ENCODE results near the gene DUSP15. TPM values are rescaled to one million over a fixed set of nuclear protein-coding genes. Genes with fewer than 3 reads are reported as not detected.

DUSP15 gene
- total and polyA plus RNA-seq, 2 of the 8 experiments (the other 6 are each of a cell fraction or from before 2014, with no cell fraction given), result 0.91 to 3.2 TPM

- DNase-seq (ENCODE audit: low read depth in 1 of 2, low spot score in 2 of 2) (peak; percentile 83 to 99), FAIRE-seq (peak; percentile 94)
- H3K4me3 ChIP-seq (ENCODE audit: extremely low read depth in 1 of 4, insufficient read depth in 2 of 4, low read depth in 3 of 4, low read length in 4 of 4), result no peak overlapping the region
- H3K18ac ChIP-seq (ENCODE audit: extremely low read depth, low read length), result peak overlapping the region; percentile 60
- H4K20me1 ChIP-seq (replicated peaks in 1 of 2; ENCODE audit: control insufficient read depth in 1 of 2, insufficient read depth in 2 of 2, low read length in 2 of 2), result no peaks in the 10 kb centered on the region
- H2BK20ac ChIP-seq (ENCODE audit: low read length), result no peak overlapping the region
- no peak overlapping the region; a peak in 1 of 7 replicates for H3K9ac ChIP-seq (replicated peaks in 1 of 4; ENCODE audit: extremely low read depth in 1 of 4, low read depth in 3 of 4, low read length in 3 of 4)
- H4K8ac ChIP-seq (ENCODE audit: extremely low read depth, insufficient read depth, low read length), result peak overlapping the region; percentile 66; the same call in 1 of the 2 replicates
- no peak overlapping the region for H3K23ac ChIP-seq (ENCODE audit: insufficient read length)
- H3K23me2 ChIP-seq (ENCODE audit: low read depth, low read length), result no peaks in the 10 kb centered on the region
- no peak overlapping the region for H2AK5ac ChIP-seq (ENCODE audit: low read depth, low read length)
- CTCF ChIA-PET (ENCODE audit: partially characterized antibody), result interaction anchor here (0.7 to 7.3 kb wide), 20 partner anchors 9 to 258 kb away, joined by 3 to 111 read pairs (median 4); partner anchors contain the start of genes FOXS1, MYLK2 and PDRG1
- no peak overlapping the region for H3K4ac ChIP-seq (replicated peaks; ENCODE audit: insufficient read length, low read depth, low read length)
- POLR2A ChIA-PET (ENCODE audit: partially characterized antibody), result interaction anchor here (0.5 to 0.7 kb wide), 2 partner anchors 18 to 246 kb away, joined by 3 read pairs; no protein-coding TSS in a partner anchor
- no peaks in the 10 kb centered on the region for H3K79me2 ChIP-seq (ENCODE audit: control insufficient read depth in 1 of 2, insufficient read depth in 2 of 2, low read length in 2 of 2)
- H4K5ac ChIP-seq (ENCODE audit: insufficient read length, low read depth, low read length), result no peak overlapping the region
- no peak overlapping the region for H3K56ac ChIP-seq (replicated peaks; ENCODE audit: insufficient read length, low read depth, low read length)
- H3K27ac ChIP-seq (ENCODE audit: low read depth, low read length), result no peak overlapping the region
- no peaks in the 10 kb centered on the region for H3K79me1 ChIP-seq (ENCODE audit: low read depth, low read length)
- H2BK120ac ChIP-seq (replicated peaks; ENCODE audit: low read depth, low read length), result no peak overlapping the region
- H2BK12ac ChIP-seq (ENCODE audit: low read depth, low read length), result no peak overlapping the region
- H3K27me3 ChIP-seq (replicated peaks in 1 of 4; ENCODE audit: control insufficient read depth in 3 of 4, extremely low read depth in 1 of 4, insufficient read depth in 3 of 4, low read length in 3 of 4), result no peaks in the 10 kb centered on the region
- H2AFZ ChIP-seq (ENCODE audit: low read length), result no peak overlapping the region
- no peak overlapping the region for H4K91ac ChIP-seq (replicated peaks; ENCODE audit: insufficient read length, low read length)
- H2BK15ac ChIP-seq (ENCODE audit: low read length), result 0 out of 2 replicates have a peak overlapping the region, but pooled peaks have one; percentile 92
- 0 out of 2 replicates have a peak overlapping the region, but pooled peaks have one; percentile 5 for H2BK5ac ChIP-seq (ENCODE audit: low read depth, low read length)
- H3K14ac ChIP-seq (ENCODE audit: insufficient read length), result no peak overlapping the region
- no peak overlapping the region for H3K4me2 ChIP-seq (ENCODE audit: insufficient read depth in 1 of 2, low read depth in 2 of 2, low read length in 2 of 2)
- H3K36me3 ChIP-seq (ENCODE audit: control insufficient read depth in 2 of 4, insufficient read depth in 4 of 4, low read length in 3 of 4), result no peaks in the 10 kb centered on the region; a peak in 1 of 8 replicates
- H3K9me3 ChIP-seq (ENCODE audit: insufficient read depth in 2 of 2, low read depth in 1 of 2, low read length in 1 of 2), result no peaks in the 10 kb centered on the region
- 60% methylated on average over 14 of the region's 14 CpGs; no CpG with 5 or more reads in 1 of the 2 experiments for WGBS, 2 experiments (ENCODE audit: extremely low coverage in 1 of 2, insufficient coverage in 1 of 2, insufficient read length in 1 of 2, insufficient replicate concordance in 2 of 2, low coverage in 1 of 2, low lambda C conversion rate in 2 of 2, missing lambda C conversion rate in 1 of 2)
- H3K4me1 ChIP-seq (replicated peaks in 1 of 4; ENCODE audit: control insufficient read depth in 3 of 4, insufficient read depth in 4 of 4, low read length in 3 of 4), result peaks cover 0 to 12% (median 10%) of the 10 kb centered on the region in 4 experiments; a peak in 5 of 7 replicates
- TF ChIP-seq GTF2F1 (IDR thresholded peaks at IDR 0.05; ENCODE audit: borderline replicate concordance, low read depth, low read length) (no peak), FOSL1 (IDR thresholded peaks at IDR 0.05; ENCODE audit: insufficient read depth, low read depth, low read length) (no peak), SIN3A (conservative IDR thresholded peaks at IDR 0.05 in 1 of 2, IDR thresholded peaks at IDR 0.05 in 1 of 2; ENCODE audit: low read depth in 1 of 2, low read length in 2 of 2) (no peak), JUND (IDR thresholded peaks at IDR 0.05; ENCODE audit: low read length) (0 out of 2 replicates have a peak, but pooled peaks have one; percentile 23), YY1 (IDR thresholded peaks at IDR 0.05; ENCODE audit: low read depth, low read length) (peak; percentile 8; the same call in 1 of the 2 replicates), NRF1 (IDR thresholded peaks at IDR 0.05; ENCODE audit: low read depth, low read length) (no peak), RAD21 (IDR thresholded peaks at IDR 0.05 in 1 of 2, conservative IDR thresholded peaks at IDR 0.05 in 1 of 2; ENCODE audit: low read depth in 2 of 2, low read length in 2 of 2) (peak; percentile 73 to 80), GABPA (IDR thresholded peaks at IDR 0.05; ENCODE audit: borderline replicate concordance, insufficient read depth, low read length) (0 out of 2 replicates have a peak, but pooled peaks have one; percentile 9), HDAC2 (IDR thresholded peaks at IDR 0.05; ENCODE audit: borderline replicate concordance in 1 of 2, low read depth in 2 of 2, low read length in 2 of 2) (peak in 1 of 2 experiments; percentile 94; a peak in 2 of 4 replicates), TBP (IDR thresholded peaks at IDR 0.05; ENCODE audit: low read depth, low read length) (no peak)
Observed at GRCh38 chr20:31833130-31833930, 37.0 kb downstream of the DUSP15 start.

Measured in H1 (cell line).